Measurements from ENCODE around the gene SHISA8. TPM values are rescaled to one million over a fixed set of nuclear protein-coding genes. Genes with fewer than 3 reads are reported as not detected.

SHISA8 gene
- total and polyA plus RNA-seq, 4 donors, result not detected

- Histone ChIP-seq H3K27ac (ENCODE audit: low read depth in 1 of 2, low read length in 2 of 2) (no peak overlapping the region), H3K4me1 (ENCODE audit: control insufficient read depth in 4 of 4, insufficient read depth in 4 of 4, low read length in 3 of 4) (no peaks in the 10 kb centered on the region), H3K9ac (ENCODE audit: low read depth in 1 of 2, low read length in 2 of 2) (no peak overlapping the region), H3K4me3 (ENCODE audit: low read depth in 1 of 3, low read length in 3 of 3) (no peak overlapping the region), H3K27me3 (ENCODE audit: control insufficient read depth in 4 of 4, insufficient read depth in 4 of 4, low read length in 3 of 4) (no peaks in the 10 kb centered on the region), H3K36me3 (ENCODE audit: control insufficient read depth in 4 of 4, insufficient read depth in 3 of 4, low read depth in 1 of 4, low read length in 3 of 4) (peaks cover 20 to 93% (median 78%) of the 10 kb centered on the region in 4 donors), H3K9me3 (ENCODE audit: control insufficient read depth in 4 of 4, low read length in 3 of 4) (no peaks in the 10 kb centered on the region)
- no peak for DNase-seq (ENCODE audit: low spot score)
- WGBS, result 78% methylated on average over 6 of the region's 6 CpGs
- TF ChIP-seq, protein P1, sequence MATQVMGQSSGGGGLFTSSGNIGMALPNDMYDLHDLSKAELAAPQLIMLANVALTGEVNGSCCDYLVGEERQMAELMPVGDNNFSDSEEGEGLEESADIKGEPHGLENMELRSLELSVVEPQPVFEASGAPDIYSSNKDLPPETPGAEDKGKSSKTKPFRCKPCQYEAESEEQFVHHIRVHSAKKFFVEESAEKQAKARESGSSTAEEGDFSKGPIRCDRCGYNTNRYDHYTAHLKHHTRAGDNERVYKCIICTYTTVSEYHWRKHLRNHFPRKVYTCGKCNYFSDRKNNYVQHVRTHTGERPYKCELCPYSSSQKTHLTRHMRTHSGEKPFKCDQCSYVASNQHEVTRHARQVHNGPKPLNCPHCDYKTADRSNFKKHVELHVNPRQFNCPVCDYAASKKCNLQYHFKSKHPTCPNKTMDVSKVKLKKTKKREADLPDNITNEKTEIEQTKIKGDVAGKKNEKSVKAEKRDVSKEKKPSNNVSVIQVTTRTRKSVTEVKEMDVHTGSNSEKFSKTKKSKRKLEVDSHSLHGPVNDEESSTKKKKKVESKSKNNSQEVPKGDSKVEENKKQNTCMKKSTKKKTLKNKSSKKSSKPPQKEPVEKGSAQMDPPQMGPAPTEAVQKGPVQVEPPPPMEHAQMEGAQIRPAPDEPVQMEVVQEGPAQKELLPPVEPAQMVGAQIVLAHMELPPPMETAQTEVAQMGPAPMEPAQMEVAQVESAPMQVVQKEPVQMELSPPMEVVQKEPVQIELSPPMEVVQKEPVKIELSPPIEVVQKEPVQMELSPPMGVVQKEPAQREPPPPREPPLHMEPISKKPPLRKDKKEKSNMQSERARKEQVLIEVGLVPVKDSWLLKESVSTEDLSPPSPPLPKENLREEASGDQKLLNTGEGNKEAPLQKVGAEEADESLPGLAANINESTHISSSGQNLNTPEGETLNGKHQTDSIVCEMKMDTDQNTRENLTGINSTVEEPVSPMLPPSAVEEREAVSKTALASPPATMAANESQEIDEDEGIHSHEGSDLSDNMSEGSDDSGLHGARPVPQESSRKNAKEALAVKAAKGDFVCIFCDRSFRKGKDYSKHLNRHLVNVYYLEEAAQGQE (IDR thresholded peaks at IDR 0.05), result no peak
- TF ChIP-seq, protein P2, sequence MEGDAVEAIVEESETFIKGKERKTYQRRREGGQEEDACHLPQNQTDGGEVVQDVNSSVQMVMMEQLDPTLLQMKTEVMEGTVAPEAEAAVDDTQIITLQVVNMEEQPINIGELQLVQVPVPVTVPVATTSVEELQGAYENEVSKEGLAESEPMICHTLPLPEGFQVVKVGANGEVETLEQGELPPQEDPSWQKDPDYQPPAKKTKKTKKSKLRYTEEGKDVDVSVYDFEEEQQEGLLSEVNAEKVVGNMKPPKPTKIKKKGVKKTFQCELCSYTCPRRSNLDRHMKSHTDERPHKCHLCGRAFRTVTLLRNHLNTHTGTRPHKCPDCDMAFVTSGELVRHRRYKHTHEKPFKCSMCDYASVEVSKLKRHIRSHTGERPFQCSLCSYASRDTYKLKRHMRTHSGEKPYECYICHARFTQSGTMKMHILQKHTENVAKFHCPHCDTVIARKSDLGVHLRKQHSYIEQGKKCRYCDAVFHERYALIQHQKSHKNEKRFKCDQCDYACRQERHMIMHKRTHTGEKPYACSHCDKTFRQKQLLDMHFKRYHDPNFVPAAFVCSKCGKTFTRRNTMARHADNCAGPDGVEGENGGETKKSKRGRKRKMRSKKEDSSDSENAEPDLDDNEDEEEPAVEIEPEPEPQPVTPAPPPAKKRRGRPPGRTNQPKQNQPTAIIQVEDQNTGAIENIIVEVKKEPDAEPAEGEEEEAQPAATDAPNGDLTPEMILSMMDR (IDR thresholded peaks at IDR 0.05; ENCODE audit: low read depth, low read length, missing input control), result no peak
Measured at GRCh38 chr22:41885516-41885915, 29.4 kb downstream of the SHISA8 start.

DNA sequence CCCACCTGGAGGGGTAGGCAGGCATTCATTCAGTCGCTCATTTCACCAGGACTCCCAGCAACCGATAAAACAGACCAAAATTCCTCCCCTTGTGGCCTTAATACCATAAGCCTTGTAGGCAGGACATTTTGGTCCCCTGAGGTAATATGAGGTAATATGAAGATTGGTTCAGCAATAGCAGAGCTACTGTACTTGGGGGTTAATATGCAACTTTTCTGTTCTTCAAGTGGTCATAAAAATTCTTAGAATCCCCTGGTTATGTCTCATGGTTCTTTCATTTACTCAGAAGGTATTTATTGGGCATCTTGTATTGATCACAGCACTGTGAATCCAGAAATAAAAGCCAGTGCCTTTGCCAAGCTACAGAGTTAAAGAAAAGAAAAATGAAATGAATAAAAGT, 29.8 kb downstream of the SHISA8 start:
- 96% methylated on average over 2 of the region's 2 CpGs for WGBS
- Histone ChIP-seq H3K27me3 (ENCODE audit: control insufficient read depth in 4 of 4, insufficient read depth in 4 of 4, low read length in 3 of 4) (no peaks in the 10 kb centered on the region), H3K9ac (ENCODE audit: low read depth in 1 of 2, low read length in 2 of 2) (no peak overlapping the region), H3K4me3 (ENCODE audit: low read depth in 1 of 3, low read length in 3 of 3) (no peak overlapping the region), H3K9me3 (ENCODE audit: control insufficient read depth in 4 of 4, low read length in 3 of 4) (no peaks in the 10 kb centered on the region), H3K36me3 (ENCODE audit: control insufficient read depth in 4 of 4, insufficient read depth in 3 of 4, low read depth in 1 of 4, low read length in 3 of 4) (peaks cover 20 to 94% (median 78%) of the 10 kb centered on the region in 4 donors), H3K27ac (ENCODE audit: low read depth in 1 of 2, low read length in 2 of 2) (no peak overlapping the region), H3K4me1 (ENCODE audit: control insufficient read depth in 4 of 4, insufficient read depth in 4 of 4, low read length in 3 of 4) (no peaks in the 10 kb centered on the region)
- TF ChIP-seq, protein P3, sequence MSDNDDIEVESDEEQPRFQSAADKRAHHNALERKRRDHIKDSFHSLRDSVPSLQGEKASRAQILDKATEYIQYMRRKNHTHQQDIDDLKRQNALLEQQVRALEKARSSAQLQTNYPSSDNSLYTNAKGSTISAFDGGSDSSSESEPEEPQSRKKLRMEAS (IDR thresholded peaks at IDR 0.05), result no peak
- TF ChIP-seq RAD21 (IDR thresholded peaks at IDR 0.05) (no peak), ATF3 (IDR thresholded peaks at IDR 0.05) (no peak), JUND (IDR thresholded peaks at IDR 0.05) (no peak), SP1 (IDR thresholded peaks at IDR 0.05) (no peak), NR2F2 (IDR thresholded peaks at IDR 0.05) (no peak), FOXA1 (IDR thresholded peaks at IDR 0.05) (no peak), TAF1 (conservative IDR thresholded peaks at IDR 0.05) (no peak), HNF4A (conservative IDR thresholded peaks at IDR 0.05) (no peak), GABPA (IDR thresholded peaks at IDR 0.05 in 1 of 2, conservative IDR thresholded peaks at IDR 0.05 in 1 of 2) (no peak), YY1 (IDR thresholded peaks at IDR 0.05) (no peak), HNF4G (IDR thresholded peaks at IDR 0.05) (no peak), FOXA2 (IDR thresholded peaks at IDR 0.05) (no peak), EGR1 (IDR thresholded peaks at IDR 0.05; ENCODE audit: low read depth in 2 of 2) (no peak), RXRA (IDR thresholded peaks at IDR 0.05) (no peak)
- TF ChIP-seq, protein P2 (IDR thresholded peaks at IDR 0.05; ENCODE audit: low read depth, low read length, missing input control), result no peak
- TF ChIP-seq, protein P1 (IDR thresholded peaks at IDR 0.05), result no peak
- TF ChIP-seq, protein P4, sequence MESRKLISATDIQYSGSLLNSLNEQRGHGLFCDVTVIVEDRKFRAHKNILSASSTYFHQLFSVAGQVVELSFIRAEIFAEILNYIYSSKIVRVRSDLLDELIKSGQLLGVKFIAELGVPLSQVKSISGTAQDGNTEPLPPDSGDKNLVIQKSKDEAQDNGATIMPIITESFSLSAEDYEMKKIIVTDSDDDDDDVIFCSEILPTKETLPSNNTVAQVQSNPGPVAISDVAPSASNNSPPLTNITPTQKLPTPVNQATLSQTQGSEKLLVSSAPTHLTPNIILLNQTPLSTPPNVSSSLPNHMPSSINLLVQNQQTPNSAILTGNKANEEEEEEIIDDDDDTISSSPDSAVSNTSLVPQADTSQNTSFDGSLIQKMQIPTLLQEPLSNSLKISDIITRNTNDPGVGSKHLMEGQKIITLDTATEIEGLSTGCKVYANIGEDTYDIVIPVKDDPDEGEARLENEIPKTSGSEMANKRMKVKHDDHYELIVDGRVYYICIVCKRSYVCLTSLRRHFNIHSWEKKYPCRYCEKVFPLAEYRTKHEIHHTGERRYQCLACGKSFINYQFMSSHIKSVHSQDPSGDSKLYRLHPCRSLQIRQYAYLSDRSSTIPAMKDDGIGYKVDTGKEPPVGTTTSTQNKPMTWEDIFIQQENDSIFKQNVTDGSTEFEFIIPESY (IDR thresholded peaks at IDR 0.05), result no peak
- no peak for DNase-seq (ENCODE audit: low spot score)
